HG03196 (cell line): ENCODE results near the gene OR13J1.
"Not testable (repeated sequence)": the region's sequence is repeated elsewhere in the genome, so short reads cannot be mapped to it uniquely, and the experiment has no call there.

ENCODE experiments used
- ATAC-seq: cut with Tn5 transposase; IDR thresholded peaks from one replicate; pipeline ENCODE4 v1.9.1; 2021; ENCODE audit not compliant: unreplicated experiment

Gene OR13J1

DNA sequence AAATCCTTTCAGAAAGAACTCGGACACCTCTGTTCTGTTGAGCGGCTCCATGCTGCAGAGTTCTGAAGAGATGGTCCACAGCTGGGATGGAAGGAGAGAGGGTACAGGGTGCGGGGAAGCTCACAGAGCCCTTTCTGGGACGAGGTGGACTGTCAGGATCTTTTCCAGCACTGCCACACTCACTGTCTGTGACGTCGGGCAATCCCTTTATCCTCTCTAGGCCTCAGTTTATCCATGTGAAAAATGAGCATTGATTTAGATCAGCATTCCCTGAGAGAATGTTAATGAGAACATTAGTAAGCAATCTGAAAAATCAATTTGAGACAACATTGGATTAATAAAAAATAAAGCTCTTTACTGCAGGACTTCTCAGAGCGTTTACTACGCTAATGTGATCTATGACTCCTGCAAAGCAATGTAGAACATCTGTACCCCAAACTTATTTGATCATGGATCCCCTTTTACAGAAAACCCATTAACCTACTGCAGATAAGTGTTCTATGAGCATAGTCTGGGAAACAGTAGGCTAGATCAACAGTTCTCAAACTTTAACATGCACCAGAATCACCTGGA, at the start of gene OR13J1:
TSS of gene OR13J1 (minus strand) at position 51 of the 573 bp plus-strand sequence. CDS start at position 51, 0 bp downstream.
- no peak for ATAC-seq

GRCh38 chr9:35919212-35920008, 49.2 kb upstream of the OR13J1 start:
- ATAC-seq: no peak

DNA sequence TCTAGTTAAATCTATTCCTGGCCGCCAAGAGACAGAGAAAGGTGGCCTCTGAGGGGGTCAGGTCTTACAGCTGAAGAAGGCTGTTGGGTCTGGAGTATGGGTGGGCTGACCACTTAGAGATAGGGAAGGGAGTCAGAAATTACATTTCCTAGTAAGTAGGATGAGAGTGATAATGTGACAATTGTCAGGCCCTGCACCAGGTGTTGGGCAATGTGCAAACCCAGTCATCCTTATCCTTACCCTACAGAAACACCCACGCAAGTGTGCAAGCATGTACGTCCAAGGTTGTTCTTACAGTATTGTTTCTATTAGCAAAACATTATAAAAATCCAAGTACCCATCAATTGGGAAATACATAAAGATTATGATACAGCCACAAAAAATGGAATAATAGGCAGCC, 48.6 kb upstream of the OR13J1 start:
- no peak for ATAC-seq

- no peak for ATAC-seq
Measured at GRCh38 chr9:35917261-35917660, 47.1 kb upstream of the OR13J1 start.

DNA sequence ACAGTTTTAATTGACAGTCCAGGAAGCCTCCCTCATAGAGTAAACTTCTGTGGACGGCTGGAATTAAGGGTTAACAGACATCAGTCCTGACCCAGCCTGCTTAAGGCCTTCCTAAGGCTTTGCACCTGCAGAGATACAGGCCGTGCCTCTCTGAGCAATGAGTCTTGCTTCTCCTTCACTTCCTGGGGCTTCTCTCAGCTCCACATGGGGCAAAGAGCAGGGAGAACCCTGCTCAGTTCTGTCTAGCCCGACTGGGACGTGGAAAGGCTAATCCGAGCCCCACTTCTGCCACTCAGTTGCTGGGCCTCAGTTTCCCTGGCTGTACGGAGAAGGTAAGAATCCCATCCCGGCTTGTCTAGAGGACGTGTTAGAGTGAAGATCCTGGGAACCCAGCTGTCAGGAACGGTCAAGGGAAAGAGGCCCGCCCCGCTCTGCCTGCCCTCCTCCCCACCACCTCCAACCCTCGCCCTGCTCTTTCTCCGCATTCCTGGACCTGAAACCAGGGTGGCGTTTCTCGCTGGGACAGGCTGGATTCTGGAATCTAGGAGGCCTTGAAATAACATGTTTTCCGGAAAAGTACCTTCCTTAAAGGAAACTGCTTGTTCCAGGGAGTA, 45.6 kb upstream of the OR13J1 start:
- ATAC-seq: no peak

- no peak for ATAC-seq
Measured at GRCh38 chr9:35914301-35914807, 44.2 kb upstream of the OR13J1 start.

DNA sequence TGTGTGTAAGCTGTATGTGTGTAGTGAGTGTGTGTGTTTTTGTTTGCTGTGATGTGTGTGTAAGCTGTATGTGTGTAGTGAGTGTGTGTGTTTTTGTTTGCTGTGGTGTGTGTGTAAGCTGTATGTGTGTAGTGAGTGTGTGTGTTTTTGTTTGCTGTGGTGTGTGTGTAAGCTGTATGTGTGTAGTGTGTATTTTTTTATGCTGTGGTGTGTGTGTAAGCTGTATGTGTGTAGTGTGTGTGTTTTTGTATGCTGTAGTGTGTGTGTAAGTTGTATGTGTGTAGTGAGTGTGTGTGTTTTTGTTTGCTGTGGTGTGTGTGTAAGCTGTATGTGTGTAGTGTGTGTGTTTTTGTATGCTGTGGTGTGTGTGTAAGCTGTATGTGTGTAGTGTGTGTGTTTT, 43.2 kb upstream of the OR13J1 start:
- not testable (repeated sequence) for ATAC-seq

DNA sequence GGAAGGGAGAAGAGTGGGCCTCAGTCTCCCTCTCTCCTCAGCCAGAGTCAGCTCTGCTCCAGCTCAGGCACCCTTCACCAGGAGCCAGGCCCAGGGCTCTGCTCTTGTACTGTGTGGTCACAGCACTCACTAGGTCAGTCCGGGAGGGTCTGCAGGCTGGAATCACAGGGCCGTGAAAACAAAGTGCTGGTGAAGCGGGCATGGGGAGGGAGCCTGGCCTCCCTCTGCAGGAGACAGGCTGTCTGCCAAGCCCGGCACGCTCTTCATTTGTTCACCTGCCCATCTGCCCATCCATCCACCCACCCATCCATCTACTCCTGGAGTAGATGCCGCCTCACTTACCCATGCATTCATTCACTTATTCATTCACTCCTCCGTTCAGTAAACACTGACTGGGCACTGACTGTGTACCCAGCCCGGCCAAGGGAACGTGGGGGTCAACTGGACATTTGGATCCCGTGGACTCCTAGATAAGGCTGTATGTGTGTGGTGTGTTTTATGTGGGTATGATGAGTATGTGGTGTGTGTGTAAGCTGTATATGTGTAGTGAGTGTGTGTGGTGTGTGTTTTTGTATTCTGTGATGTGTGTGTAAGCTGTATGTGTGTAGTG, 42.7 kb upstream of the OR13J1 start:
- ATAC-seq: no peak

GRCh38 chr9:35911690-35912089, 41.5 kb upstream of the OR13J1 start:
- ATAC-seq: no peak

- no peak for ATAC-seq
Measured at GRCh38 chr9:35910613-35911359, 40.6 kb upstream of the OR13J1 start.

- ATAC-seq: no peak
Measured at GRCh38 chr9:35909687-35910612, 39.7 kb upstream of the OR13J1 start.

GRCh38 chr9:35909274-35909673, 39.1 kb upstream of the OR13J1 start, which contains the start of gene SPAAR:
Gene SPAAR, plus strand, starts transcription at chr9:35909490. Its CDS starts 974 bp downstream, at chr9:35910464.
- ATAC-seq: no peak

DNA sequence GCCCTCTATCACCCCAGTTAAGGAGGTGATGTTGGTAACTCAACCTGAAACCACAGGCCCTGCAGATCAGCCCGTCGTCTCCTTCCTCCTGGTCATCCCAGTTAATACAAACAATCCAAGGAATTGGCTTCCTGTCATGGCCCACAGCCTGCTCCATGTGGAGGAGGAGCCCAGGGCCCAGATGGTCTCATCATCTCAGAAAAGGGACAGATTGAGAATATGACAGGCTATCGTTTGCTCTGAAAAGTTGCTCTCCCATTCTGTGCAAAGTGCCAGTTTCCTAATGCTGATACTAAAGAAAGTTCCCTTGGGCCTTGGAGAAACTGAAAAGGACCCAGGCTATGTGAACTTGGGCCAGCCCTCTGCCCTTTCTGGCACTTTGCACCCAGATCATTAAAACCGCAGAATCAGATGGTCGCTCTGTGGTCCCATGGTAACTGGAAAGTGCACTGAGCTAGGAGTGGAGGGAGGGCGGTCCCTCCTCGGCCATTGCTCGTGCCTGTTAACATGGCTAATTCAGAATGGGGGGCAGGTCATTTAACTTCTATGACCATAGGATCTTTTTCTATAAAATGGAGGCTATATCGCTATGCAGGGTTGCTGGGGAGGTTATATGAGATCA, 38.4 kb upstream of the OR13J1 start:
- no peak for ATAC-seq

DNA sequence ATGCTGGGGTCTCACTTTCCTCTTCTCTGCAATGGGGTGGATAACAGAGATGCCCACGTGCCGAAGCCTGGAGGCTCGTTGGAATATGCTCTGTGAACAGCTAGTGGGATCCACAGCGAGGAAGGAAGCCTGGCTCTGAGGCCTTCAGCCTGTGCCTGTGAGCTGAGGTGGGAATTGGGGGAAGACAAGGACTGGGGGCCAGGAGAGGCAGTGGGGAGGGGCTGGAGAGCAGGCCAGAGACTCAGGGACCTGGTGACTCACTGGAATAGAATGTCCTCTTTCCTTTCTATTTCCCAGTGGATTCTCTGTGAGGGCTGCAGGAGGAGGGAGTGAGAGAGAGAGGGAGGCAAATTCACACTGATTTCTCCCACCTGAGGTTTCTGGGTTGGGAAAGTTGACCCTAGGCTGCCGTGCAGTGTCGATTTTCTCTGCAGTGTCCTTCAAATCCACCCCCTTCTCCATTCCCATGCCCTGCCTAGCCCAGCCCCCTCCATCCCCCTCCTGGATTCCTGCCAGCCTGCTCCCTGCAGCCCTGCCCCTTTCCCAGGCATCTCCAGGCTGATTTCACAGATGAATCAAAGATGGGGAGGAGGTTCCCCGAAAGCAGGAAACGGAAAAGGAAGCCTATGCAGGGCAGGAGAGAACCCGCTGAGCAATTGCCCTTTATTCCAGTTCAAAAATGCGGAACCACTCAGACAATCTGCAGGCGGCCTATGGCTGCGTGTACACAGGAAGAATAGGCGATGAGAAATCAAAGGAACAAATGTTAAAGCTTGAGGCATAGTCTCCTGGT, 37.7 kb upstream of the OR13J1 start:
- no peak for ATAC-seq

GRCh38 chr9:35906923-35907699, 36.9 kb upstream of the OR13J1 start:
- no peak for ATAC-seq

DNA sequence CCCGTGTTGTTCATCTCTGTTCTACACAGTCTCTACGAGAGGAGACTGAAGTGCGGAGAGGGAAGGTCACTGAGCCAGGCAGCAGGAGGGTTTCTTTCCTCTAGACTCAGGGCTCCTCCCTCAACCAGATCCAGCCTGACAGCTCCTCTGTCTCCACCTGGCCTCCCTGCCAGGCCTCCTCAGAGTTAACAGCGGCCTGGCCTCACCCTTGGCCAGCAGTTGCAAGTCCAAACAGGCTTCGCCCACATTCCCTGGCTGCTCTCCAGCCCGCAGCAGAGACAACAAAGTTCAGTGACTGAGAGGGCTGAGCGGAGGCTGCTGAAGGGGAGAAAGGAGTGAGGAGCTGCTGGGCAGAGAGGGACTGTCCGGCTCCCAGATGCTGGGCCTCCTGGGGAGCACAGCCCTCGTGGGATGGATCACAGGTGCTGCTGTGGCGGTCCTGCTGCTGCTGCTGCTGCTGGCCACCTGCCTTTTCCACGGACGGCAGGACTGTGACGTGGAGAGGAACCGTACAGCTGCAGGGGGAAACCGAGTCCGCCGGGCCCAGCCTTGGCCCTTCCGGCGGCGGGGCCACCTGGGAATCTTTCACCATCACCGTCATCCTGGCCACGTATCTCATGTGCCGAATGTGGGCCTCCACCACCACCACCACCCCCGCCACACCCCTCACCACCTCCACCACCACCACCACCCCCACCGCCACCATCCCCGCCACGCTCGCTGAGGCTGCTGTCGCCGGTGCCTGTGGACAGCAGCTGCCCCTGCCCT, 35.9 kb upstream of the OR13J1 start, which contains the start of gene HRCT1:
TSS of gene HRCT1 (plus strand) at position 291 of the 768 bp plus-strand sequence. CDS start at position 377, 86 bp downstream.
- no peak for ATAC-seq
